ENCODE results near the gene SPANXB1.
"Not testable (repeated sequence)": the region's sequence is repeated elsewhere in the genome, so short reads cannot be mapped to it uniquely, and the experiment has no call there.

Gene SPANXB1, protein sequence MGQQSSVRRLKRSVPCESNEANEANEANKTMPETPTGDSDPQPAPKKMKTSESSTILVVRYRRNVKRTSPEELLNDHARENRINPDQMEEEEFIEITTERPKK

DNA sequence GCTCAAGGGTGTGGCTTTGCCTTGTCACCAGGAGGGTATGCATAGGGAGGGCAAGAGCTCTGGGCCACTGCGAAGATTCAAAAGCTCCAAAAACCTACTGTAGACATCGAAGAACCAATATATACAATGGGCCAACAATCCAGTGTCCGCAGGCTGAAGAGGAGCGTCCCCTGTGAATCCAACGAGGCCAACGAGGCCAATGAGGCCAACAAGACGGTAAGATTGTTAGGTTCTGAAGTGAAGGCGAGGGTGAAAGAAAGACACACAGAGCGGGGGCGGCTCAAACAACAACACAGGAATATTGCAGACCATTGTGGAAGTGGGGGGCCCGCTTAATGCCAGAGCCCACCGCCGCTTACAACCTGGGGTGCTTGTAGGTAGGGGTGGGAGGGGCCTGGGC lies at the start of gene SPANXB1:
Gene SPANXB1, plus strand, starts transcription at position 27 of the 400 bp plus-strand sequence. Its CDS starts 100 bp downstream, at position 127.
- not testable (repeated sequence) for H3K9me3 Mint-ChIP-seq; H3K27me3 Mint-ChIP-seq; ATAC-seq (ENCODE audit: low read depth); DNase-seq (ENCODE audit: low spot score in 2 of 2); H3K36me3 Mint-ChIP-seq; H3K4me1 Mint-ChIP-seq; H3K27ac Mint-ChIP-seq; H3K4me3 Mint-ChIP-seq

DNA sequence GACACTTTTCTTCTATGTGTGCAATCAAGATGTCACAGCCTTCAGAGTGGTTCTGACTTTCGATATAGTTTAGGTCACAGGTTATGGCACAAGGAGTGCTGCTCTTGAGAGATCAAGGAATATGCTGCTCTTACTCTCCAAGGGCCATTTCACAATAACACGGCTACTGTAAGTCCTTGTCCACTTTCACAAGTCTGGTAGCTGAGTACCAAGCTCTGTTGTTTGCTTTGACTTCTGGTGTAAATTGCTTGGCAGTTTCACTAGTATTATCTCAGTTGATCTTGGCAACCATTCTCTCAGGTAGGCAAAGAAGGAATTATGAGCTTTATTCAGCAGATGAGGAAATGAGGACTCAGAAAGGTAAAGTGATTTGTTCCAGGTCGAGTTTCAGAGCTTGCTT lies 35.4 kb upstream of the SPANXB1 start:
- no peaks in the 10 kb centered on the region for H3K36me3 Mint-ChIP-seq
- no peaks in the 10 kb centered on the region for H3K9me3 Mint-ChIP-seq
- no peaks in the 10 kb centered on the region for H3K4me1 Mint-ChIP-seq
- no peak for ATAC-seq (ENCODE audit: low read depth)
- DNase-seq (ENCODE audit: low spot score in 2 of 2): no peak
- no peaks in the 10 kb centered on the region for H3K27me3 Mint-ChIP-seq
- no peak overlapping the region for H3K4me3 Mint-ChIP-seq
- H3K27ac Mint-ChIP-seq: no peak overlapping the region

DNA sequence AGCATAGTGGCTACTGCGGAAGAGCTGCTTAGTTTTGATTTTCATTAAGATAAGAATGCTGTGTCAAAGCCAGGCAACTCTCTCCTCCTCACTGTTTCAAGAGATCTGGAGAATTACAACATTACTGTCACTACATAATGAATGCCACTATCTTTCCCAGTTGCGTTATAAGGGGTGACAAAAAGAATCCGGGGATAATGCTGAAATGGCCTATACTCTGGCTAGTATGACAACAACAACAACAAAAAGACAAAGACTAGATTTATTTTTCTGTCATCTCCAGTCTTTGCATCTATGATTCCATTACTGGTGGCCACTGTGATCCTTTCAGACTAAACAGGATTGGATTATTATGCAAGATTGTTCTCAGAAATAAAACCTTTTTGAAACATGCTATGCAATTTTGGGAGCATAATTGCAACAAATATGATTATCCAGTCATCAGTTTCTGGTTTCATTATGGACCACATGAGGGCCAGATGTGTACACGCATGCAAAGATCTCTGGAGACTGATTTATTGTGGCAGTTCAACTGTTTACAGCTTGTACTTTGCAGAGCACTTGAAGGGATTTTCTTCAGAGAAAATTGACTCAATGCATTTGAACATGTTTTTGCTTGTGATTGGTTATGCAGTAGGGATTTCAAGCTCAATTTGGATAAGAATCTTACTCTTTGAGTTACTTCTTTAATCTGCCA lies 31.1 kb upstream of the SPANXB1 start:
- Mint-ChIP-seq H3K4me1 (no peaks in the 10 kb centered on the region), H3K36me3 (no peaks in the 10 kb centered on the region), H3K27ac (no peak overlapping the region), H3K9me3 (no peaks in the 10 kb centered on the region), H3K27me3 (no peaks in the 10 kb centered on the region), H3K4me3 (no peak overlapping the region)
- DNase-seq (ENCODE audit: low spot score in 2 of 2): no peak
- no peak for ATAC-seq (ENCODE audit: low read depth)

DNA sequence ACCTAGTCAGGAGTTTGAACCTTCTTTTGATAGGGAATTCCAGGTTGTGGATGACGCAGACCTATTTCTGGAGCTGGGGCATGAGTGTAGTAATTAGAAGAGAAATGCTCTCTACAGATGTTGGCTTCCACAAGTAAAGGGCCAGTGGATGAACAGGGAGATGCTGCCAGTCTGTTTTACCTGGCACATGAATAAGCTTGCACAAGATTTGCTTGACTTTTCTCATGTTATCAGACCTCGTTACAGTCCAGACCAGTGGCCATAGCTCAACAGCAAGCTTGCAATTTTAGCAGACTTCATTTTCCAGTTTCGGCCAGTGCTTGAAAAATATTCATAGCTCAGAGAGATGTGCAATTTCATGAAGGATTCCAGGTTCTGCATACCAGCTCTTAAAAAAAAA lies 26.9 kb upstream of the SPANXB1 start:
- H3K27me3 Mint-ChIP-seq: no peaks in the 10 kb centered on the region
- H3K36me3 Mint-ChIP-seq: no peaks in the 10 kb centered on the region
- H3K27ac Mint-ChIP-seq: no peak overlapping the region
- ATAC-seq (ENCODE audit: low read depth) (no peak), DNase-seq (ENCODE audit: low spot score in 2 of 2) (no peak)
- no peak overlapping the region for H3K4me3 Mint-ChIP-seq
- H3K9me3 Mint-ChIP-seq: peaks cover 2% of the 10 kb centered on the region
- no peaks in the 10 kb centered on the region for H3K4me1 Mint-ChIP-seq

DNA sequence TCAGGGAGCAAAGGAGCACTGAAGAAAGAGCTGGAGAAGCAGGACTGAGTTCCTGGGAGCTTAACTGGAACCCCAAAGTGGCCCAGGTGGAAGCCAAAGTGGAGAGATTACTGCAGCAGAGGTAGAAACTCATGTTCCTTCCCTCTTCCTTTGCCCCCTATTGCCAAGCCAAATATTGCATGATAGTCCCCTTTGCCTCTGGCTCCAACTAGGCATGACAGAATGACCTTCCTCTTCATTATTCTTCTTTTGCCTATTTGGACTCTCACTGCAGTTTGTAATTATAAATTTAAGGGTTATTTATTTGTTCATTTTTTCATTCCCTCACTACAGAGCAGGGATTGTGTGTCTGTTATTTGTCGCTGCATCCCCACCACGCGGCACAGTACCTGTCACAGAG lies 22.1 kb upstream of the SPANXB1 start:
- H3K4me1 Mint-ChIP-seq: no peaks in the 10 kb centered on the region
- H3K27me3 Mint-ChIP-seq: no peaks in the 10 kb centered on the region
- ATAC-seq (ENCODE audit: low read depth) (no peak), DNase-seq (ENCODE audit: low spot score in 2 of 2) (no peak)
- H3K36me3 Mint-ChIP-seq: no peaks in the 10 kb centered on the region
- peaks cover 2% of the 10 kb centered on the region for H3K9me3 Mint-ChIP-seq
- no peak overlapping the region for H3K27ac Mint-ChIP-seq
- H3K4me3 Mint-ChIP-seq: no peak overlapping the region

DNA sequence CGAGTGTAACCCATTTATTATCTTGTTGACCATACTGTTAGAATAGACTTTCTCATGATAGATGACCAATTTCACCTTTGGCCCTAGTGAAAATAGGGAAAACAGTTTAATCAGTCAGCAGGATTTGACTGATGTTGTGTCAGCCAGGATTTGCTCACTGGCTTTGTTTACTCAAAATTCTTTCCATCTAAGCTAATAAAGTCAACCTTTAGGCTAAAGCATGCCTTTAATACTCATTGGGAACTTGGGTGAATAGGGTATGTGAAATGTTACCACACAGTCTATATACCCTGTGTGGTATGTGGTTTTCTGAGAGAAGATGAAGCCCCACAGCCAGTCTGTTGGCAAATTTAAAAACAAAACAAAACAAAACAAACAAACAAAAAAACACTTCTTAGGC lies 18.7 kb upstream of the SPANXB1 start:
- Mint-ChIP-seq H3K9me3 (no peaks in the 10 kb centered on the region), H3K4me3 (no peak overlapping the region), H3K27ac (no peak overlapping the region), H3K36me3 (no peaks in the 10 kb centered on the region), H3K27me3 (no peaks in the 10 kb centered on the region), H3K4me1 (no peaks in the 10 kb centered on the region)
- ATAC-seq (ENCODE audit: low read depth) (no peak), DNase-seq (ENCODE audit: low spot score in 2 of 2) (no peak)

DNA sequence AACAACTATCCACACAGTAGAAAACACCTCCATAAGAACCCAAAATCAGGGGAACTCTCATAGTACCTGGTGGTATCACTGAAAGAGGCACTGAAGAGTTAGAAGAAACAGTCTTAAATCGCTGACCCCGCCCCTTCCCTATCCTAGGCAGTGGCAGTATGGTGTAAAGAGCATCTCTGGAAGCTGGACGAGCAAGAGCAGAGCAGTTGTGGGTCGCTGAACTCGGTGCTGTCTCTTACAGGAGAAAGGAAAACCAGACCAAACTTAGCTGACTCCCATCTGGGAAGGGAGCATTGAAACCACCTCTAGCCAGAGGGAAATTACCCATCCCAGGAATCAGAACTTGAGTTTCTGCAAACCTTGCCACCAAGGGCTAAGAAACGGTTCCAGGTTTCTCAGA lies 2.8 kb downstream of the SPANXB1 start:
- H3K27ac Mint-ChIP-seq; H3K27me3 Mint-ChIP-seq; H3K4me3 Mint-ChIP-seq; DNase-seq (ENCODE audit: low spot score in 2 of 2); ATAC-seq (ENCODE audit: low read depth); H3K36me3 Mint-ChIP-seq; H3K9me3 Mint-ChIP-seq; H3K4me1 Mint-ChIP-seq: not testable (repeated sequence)

DNA sequence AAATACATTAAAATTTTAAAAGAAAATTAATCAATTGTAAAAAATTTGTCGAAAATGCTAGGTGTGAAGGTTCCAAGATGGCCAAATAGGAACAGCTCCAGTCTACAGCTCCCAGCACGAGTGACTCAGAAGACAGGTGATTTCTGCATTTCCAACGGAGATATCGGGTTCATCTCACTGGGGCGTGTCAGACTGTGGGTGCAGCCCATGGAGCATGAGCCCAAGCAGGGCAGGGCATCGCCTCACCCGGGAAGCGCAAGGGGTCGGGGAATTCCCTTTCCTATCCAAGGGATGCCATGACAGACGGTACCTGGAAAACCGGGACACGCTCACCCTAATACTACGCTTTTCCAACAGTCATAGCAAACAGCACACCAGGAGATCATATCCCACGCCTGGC lies 41.9 kb downstream of the SPANXB1 start:
- not testable (repeated sequence) for ATAC-seq (ENCODE audit: low read depth); H3K9me3 Mint-ChIP-seq; H3K27me3 Mint-ChIP-seq; H3K4me1 Mint-ChIP-seq; H3K27ac Mint-ChIP-seq; H3K4me3 Mint-ChIP-seq; H3K36me3 Mint-ChIP-seq; DNase-seq (ENCODE audit: low spot score in 2 of 2)

DNA sequence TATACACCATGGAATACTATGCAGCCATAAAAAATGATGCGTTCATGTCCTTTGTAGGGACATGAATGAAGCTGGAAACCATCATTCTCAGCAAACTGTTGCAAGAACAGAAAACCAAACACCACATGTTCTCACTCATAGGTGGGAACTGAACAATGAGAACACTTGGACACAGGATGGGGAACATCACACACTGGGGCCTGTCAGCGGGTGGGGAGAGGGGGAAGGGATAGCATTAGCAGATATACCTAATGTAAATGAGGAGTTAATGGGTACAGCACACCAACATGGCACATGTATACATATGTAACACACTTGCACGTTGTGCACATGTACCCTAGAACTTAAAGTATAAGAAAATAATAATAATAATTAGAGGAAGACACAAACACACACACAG lies 47.5 kb downstream of the SPANXB1 start:
- not testable (repeated sequence) for H3K27me3 Mint-ChIP-seq; DNase-seq (ENCODE audit: low spot score in 2 of 2); ATAC-seq (ENCODE audit: low read depth); H3K36me3 Mint-ChIP-seq; H3K9me3 Mint-ChIP-seq; H3K4me3 Mint-ChIP-seq; H3K4me1 Mint-ChIP-seq; H3K27ac Mint-ChIP-seq

DNA sequence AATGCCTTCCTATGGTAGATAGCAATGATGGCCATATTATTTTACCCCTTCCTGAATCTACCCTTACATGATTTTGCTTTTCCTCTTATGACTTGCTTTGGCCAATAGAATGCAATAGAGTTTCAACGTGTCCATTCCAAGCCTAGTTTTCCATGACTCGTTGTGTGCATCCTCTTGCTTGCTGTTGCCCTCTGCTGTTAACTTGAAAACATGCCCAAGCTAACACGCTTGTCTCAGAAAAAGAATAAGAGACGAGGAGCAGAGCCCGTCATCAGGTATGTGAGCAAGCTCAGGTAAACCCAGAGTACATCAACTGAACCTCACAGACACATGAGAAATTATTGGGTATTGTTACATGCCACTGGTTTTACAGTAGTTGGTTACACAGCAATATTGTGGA lies 49.7 kb downstream of the SPANXB1 start:
- H3K4me1 Mint-ChIP-seq; H3K9me3 Mint-ChIP-seq; ATAC-seq (ENCODE audit: low read depth): not testable (repeated sequence)

More for the DNA sequence above, 49.7 kb downstream of the SPANXB1 start:
- not testable (repeated sequence) for H3K27ac Mint-ChIP-seq; H3K4me3 Mint-ChIP-seq; H3K27me3 Mint-ChIP-seq; DNase-seq (ENCODE audit: low spot score in 2 of 2); H3K36me3 Mint-ChIP-seq

Measured in memory B cell (primary cell).